Sigmoid colon (tissue), 7 donors: ENCODE measurements around the gene KICS2. TPM values are rescaled to one million over a fixed set of nuclear protein-coding genes. Genes with fewer than 3 reads are reported as not detected.

Experiments
- DNase-seq: peaks from one replicate; pipeline ENCODE4 v3.0.0-alpha.2; 2019
- H3K27ac ChIP-seq, 4 donors: fragments of 200-600 bp; sonication (generic); one replicate each; pipeline ENCODE4 v1.5.1; 2016 to 2019; ENCODE audit warnings: mild to moderate bottlenecking in 1 of 4
- H3K27me3 ChIP-seq, 3 donors: fragments of 200-600 bp; sonication (generic); one replicate each; pipeline ENCODE4 v1.5.1; 2019; ENCODE audit warnings: mild to moderate bottlenecking in 1 of 3
- H3K36me3 ChIP-seq, 4 donors: fragments of 200-600 bp; sonication (generic); one replicate each; pipeline ENCODE4 v1.5.1; 2016 to 2019
- H3K4me1 ChIP-seq, 4 donors: fragments of 200-600 bp; sonication (generic); one replicate each; pipeline ENCODE4 v1.5.1; 2017 to 2019
- H3K4me3 ChIP-seq, 4 donors: fragments of 200-600 bp; sonication (generic); one replicate each; pipeline ENCODE4 v1.5.1; 2017 to 2019; ENCODE audit warnings: mild to moderate bottlenecking in 2 of 4, moderate library complexity in 1 of 4
- H3K9me3 ChIP-seq, 4 donors: fragments of 200-600 bp in 3 of 4; sonication (generic) in 3 of 4; one replicate each; pipeline versions ENCODE4 v1.5.1 to v1.6.1; 2013 to 2019
- CTCF ChIP-seq, 4 experiments: fragments of 450-650 bp in 3 of 4; fragments of 200-600 bp in 1 of 4; IDR thresholded peaks; one replicate each; pipeline ENCODE4 v1.5.1; 2016 to 2019; ENCODE audit warnings: antibody characterized with exemption in 4 of 4, mild to moderate bottlenecking in 3 of 4, moderate library complexity in 2 of 4
- EP300 ChIP-seq, 4 donors: sonication (generic); formaldehyde crosslinking; IDR thresholded peaks; one replicate each; pipeline ENCODE4 v1.6.1; 2017; ENCODE audit warnings: antibody characterized with exemption in 4 of 4
- POLR2A ChIP-seq, 2 donors: fragments of 450-650 bp; IDR thresholded peaks; one replicate each; pipeline ENCODE4 v1.6.1; 2016; ENCODE audit warnings: antibody characterized with exemption in 2 of 2, mild to moderate bottlenecking in 2 of 2, moderate library complexity in 2 of 2
- POLR2AphosphoS5 ChIP-seq, 4 donors: sonication (generic); formaldehyde crosslinking; IDR thresholded peaks; one replicate each; pipeline ENCODE4 v1.6.1; 2017; ENCODE audit warnings: antibody characterized with exemption in 4 of 4
- WGBS, 2 donors: extraction: QIAGEN DNeasy Blood & Tissue Kit; methylation state at CpG; one replicate each; pipeline ENCODE4 v1.1.7; 2013; 5-methylcytosine and 5-hydroxymethylcytosine counted together
- intact Hi-C: fragments of 100-400 bp; cut with DNase I; formaldehyde crosslinking; loops from one replicate; pipeline ENCODE4 v1.15.1; 2023
- polyA plus RNA-seq, 3 donors: library from polyadenylated mRNA; stranded (reverse); fragments of 200-250 nt; gene quantifications; one replicate each; pipeline ENCODE4 v1.2.3, GENCODE V29; 2013
- total RNA-seq, 4 donors: library from RNA; depleted of rRNA; stranded (reverse); fragments of >200 nt; gene quantifications; one replicate each; pipeline ENCODE4 v1.1.0, GENCODE V29; 2016
- donor health status: healthy with polysubstance abuse.
- donor health status: Bipolar disorder and iron deficiency.
- donor health status: healthy.

The KICS2 gene
- total and polyA plus RNA-seq, 7 donors: 1.8 to 10.7 (median 4.8) TPM

- TF ChIP-seq CTCF (IDR thresholded peaks at IDR 0.05) (no peak), POLR2AphosphoS5 (IDR thresholded peaks at IDR 0.05) (no peak), POLR2A (IDR thresholded peaks at IDR 0.05) (no peak), EP300 (IDR thresholded peaks at IDR 0.05) (no peak)
Measured at GRCh38 chr12:64236549-64236948, 14.5 kb upstream of the KICS2 start.

GRCh38 chr12:64232196-64232595 is 10.1 kb upstream of the KICS2 start:
- Histone ChIP-seq H3K27me3 (no peaks in the 10 kb centered on the region), H3K4me1 (no peaks in the 10 kb centered on the region), H3K9me3 (no peaks in the 10 kb centered on the region), H3K4me3 (no peak overlapping the region), H3K27ac (no peak overlapping the region), H3K36me3 (no peaks in the 10 kb centered on the region)
- DNase-seq: no peak
- intact Hi-C loops: no loop called here
- no peak for TF ChIP-seq CTCF (IDR thresholded peaks at IDR 0.05)
- no peak for TF ChIP-seq POLR2A (IDR thresholded peaks at IDR 0.05)
- no peak for TF ChIP-seq EP300 (IDR thresholded peaks at IDR 0.05)
- TF ChIP-seq POLR2AphosphoS5 (IDR thresholded peaks at IDR 0.05): no peak
- 68 to 73% methylated on average over 1 of the region's 1 CpG for WGBS, 2 donors

More at GRCh38 chr12:64236549-64236948, 14.5 kb upstream of the KICS2 start:
- intact Hi-C loops: no loop called here
- Histone ChIP-seq H3K27ac (no peak overlapping the region), H3K36me3 (no peaks in the 10 kb centered on the region), H3K27me3 (no peaks in the 10 kb centered on the region), H3K9me3 (no peaks in the 10 kb centered on the region), H3K4me3 (no peak overlapping the region), H3K4me1 (no peaks in the 10 kb centered on the region)
- DNase-seq: no peak

GRCh38 chr12:64229796-64230195 is 7.7 kb upstream of the KICS2 start:
- no peak overlapping the region for H3K4me3 ChIP-seq
- intact Hi-C loops: loop anchor here (10.0 kb wide), 1 partner anchor 535 kb away; no protein-coding TSS in a partner anchor
- 90% methylated on average over 5 of the region's 5 CpGs for WGBS, 2 donors

GRCh38 chr12:64229240-64229639 is 7.1 kb upstream of the KICS2 start:
- no peaks in the 10 kb centered on the region for H3K4me1 ChIP-seq
- H3K9me3 ChIP-seq: no peaks in the 10 kb centered on the region
- no peak overlapping the region for H3K27ac ChIP-seq
- no peaks in the 10 kb centered on the region for H3K27me3 ChIP-seq
- no peaks in the 10 kb centered on the region for H3K36me3 ChIP-seq
- no peak for DNase-seq
- WGBS, 2 donors: 67 to 73% methylated on average over 4 of the region's 4 CpGs
- intact Hi-C loops: loop anchor here (10.0 kb wide), 1 partner anchor 536 kb away; no protein-coding TSS in a partner anchor
- TF ChIP-seq POLR2AphosphoS5 (IDR thresholded peaks at IDR 0.05): no peak
- no peak for TF ChIP-seq CTCF (IDR thresholded peaks at IDR 0.05)
- TF ChIP-seq EP300 (IDR thresholded peaks at IDR 0.05): no peak
- TF ChIP-seq POLR2A (IDR thresholded peaks at IDR 0.05): no peak
- H3K4me3 ChIP-seq: no peak overlapping the region

More at GRCh38 chr12:64229796-64230195, 7.7 kb upstream of the KICS2 start:
- Histone ChIP-seq H3K27ac (no peak overlapping the region), H3K36me3 (no peaks in the 10 kb centered on the region), H3K4me1 (no peaks in the 10 kb centered on the region), H3K9me3 (no peaks in the 10 kb centered on the region), H3K27me3 (no peaks in the 10 kb centered on the region)
- no peak for DNase-seq
- no peak for TF ChIP-seq POLR2A (IDR thresholded peaks at IDR 0.05)
- no peak for TF ChIP-seq POLR2AphosphoS5 (IDR thresholded peaks at IDR 0.05)
- TF ChIP-seq CTCF (IDR thresholded peaks at IDR 0.05): no peak
- TF ChIP-seq EP300 (IDR thresholded peaks at IDR 0.05): no peak

- WGBS, 2 donors: 23 to 38% methylated on average over 2 of the region's 2 CpGs
- DNase-seq: no peak
- Histone ChIP-seq H3K36me3 (no peaks in the 10 kb centered on the region), H3K27me3 (no peaks in the 10 kb centered on the region), H3K9me3 (no peaks in the 10 kb centered on the region), H3K4me1 (peaks cover 0 to 10% (median 4%) of the 10 kb centered on the region in 4 donors), H3K27ac (no peak overlapping the region), H3K4me3 (no peak overlapping the region)
- TF ChIP-seq EP300 (IDR thresholded peaks at IDR 0.05) (no peak), CTCF (IDR thresholded peaks at IDR 0.05) (no peak), POLR2AphosphoS5 (IDR thresholded peaks at IDR 0.05) (no peak), POLR2A (IDR thresholded peaks at IDR 0.05) (no peak)
- intact Hi-C loops: loop anchor here (10.0 kb wide), 1 partner anchor 539 kb away; no protein-coding TSS in a partner anchor
Measured at GRCh38 chr12:64225626-64226025, 3.5 kb upstream of the KICS2 start.
